Mesenchymal stem cell (in vitro differentiated cells and primary cell): Measurements from ENCODE around the gene MGAT3.

ENCODE experiments used
- DNase-seq: peaks from one replicate; pipeline ENCODE4 v3.0.0-alpha.2; 2013
- H2AFZ ChIP-seq: one replicate; pipeline ENCODE4 v1.6.1; 2013; ENCODE audit warnings: low read depth, mild to moderate bottlenecking, control low read depth, inconsistent platforms, low read length, moderate library complexity
- H2AK5ac ChIP-seq: 2 replicates; pipeline ENCODE4 v1.6.1; 2013; ENCODE audit warnings: low read length, moderate library complexity, mild to moderate bottlenecking, inconsistent platforms; ENCODE audit not compliant: severe bottlenecking
- H2BK120ac ChIP-seq: one replicate; pipeline ENCODE4 v1.6.1; 2013; ENCODE audit warnings: low read depth, mild to moderate bottlenecking, inconsistent platforms, low read length, moderate library complexity
- H2BK12ac ChIP-seq, 2 experiments: one replicate each; pipeline ENCODE4 v1.6.1; 2013; ENCODE audit warnings: inconsistent platforms in 2 of 2, low read length in 2 of 2, mild to moderate bottlenecking in 2 of 2, moderate library complexity in 2 of 2, control low read depth in 1 of 2
- H2BK15ac ChIP-seq: one replicate; pipeline ENCODE4 v1.6.1; 2013; ENCODE audit warnings: mild to moderate bottlenecking, low read depth, inconsistent platforms; ENCODE audit not compliant: poor library complexity, severe bottlenecking
- H2BK5ac ChIP-seq: 2 replicates; pipeline ENCODE4 v1.6.1; 2013; ENCODE audit warnings: low read depth, mild to moderate bottlenecking, low read length, control low read depth, inconsistent platforms; ENCODE audit not compliant: poor library complexity, severe bottlenecking
- H3K14ac ChIP-seq, 2 experiments: one replicate each; pipeline ENCODE4 v1.6.1; 2013; ENCODE audit warnings: inconsistent platforms in 2 of 2, low read length in 2 of 2, control low read depth in 1 of 2, mild to moderate bottlenecking in 1 of 2, moderate library complexity in 1 of 2
- H3K18ac ChIP-seq, 2 experiments: one replicate each; pipeline ENCODE4 v1.6.1; 2013; ENCODE audit warnings: inconsistent platforms in 2 of 2, low read length in 2 of 2, control low read depth in 1 of 2, low read depth in 1 of 2, mild to moderate bottlenecking in 1 of 2
- H3K23ac ChIP-seq, 2 experiments: one replicate each; pipeline ENCODE4 v1.6.1; 2013; ENCODE audit warnings: inconsistent platforms in 2 of 2, low read length in 2 of 2, mild to moderate bottlenecking in 2 of 2, moderate library complexity in 2 of 2, control low read depth in 1 of 2
- H3K27ac ChIP-seq: 2 replicates; pipeline ENCODE4 v1.5.1; 2013; ENCODE audit warnings: mild to moderate bottlenecking, moderate library complexity, low read length, control low read depth, inconsistent platforms; ENCODE audit not compliant: poor library complexity, severe bottlenecking
- H3K27me3 ChIP-seq, 2 experiments: 2 replicates each; pipeline versions ENCODE4 v1.6.1 to v1.7.0; 2013; ENCODE audit warnings: low read length in 2 of 2, mild to moderate bottlenecking in 2 of 2, moderate library complexity in 2 of 2, control low read depth in 1 of 2, inconsistent platforms in 1 of 2; ENCODE audit not compliant: control insufficient read depth in 1 of 2, insufficient read depth in 1 of 2
- H3K36me3 ChIP-seq, 2 experiments: 2 replicates each; pipeline versions ENCODE4 v1.6.1 to v1.7.0; 2013; ENCODE audit warnings: low read length in 2 of 2, control low read depth in 1 of 2, inconsistent platforms in 1 of 2, low read depth in 1 of 2, mild to moderate bottlenecking in 1 of 2; ENCODE audit not compliant: insufficient read depth in 2 of 2, control insufficient read depth in 1 of 2
- H3K4ac ChIP-seq, 2 experiments: one replicate each; pipeline ENCODE4 v1.6.1; 2013; ENCODE audit warnings: inconsistent platforms in 2 of 2, low read length in 2 of 2, mild to moderate bottlenecking in 2 of 2, moderate library complexity in 2 of 2, control low read depth in 1 of 2, low read depth in 1 of 2
- H3K4me1 ChIP-seq: 2 replicates; pipeline ENCODE4 v1.6.1; 2013; ENCODE audit warnings: low read depth, low read length, control low read depth; ENCODE audit not compliant: control insufficient read depth, insufficient read depth
- H3K4me2 ChIP-seq: 2 replicates; pipeline ENCODE4 v1.6.1; 2013; ENCODE audit warnings: low read length, mild to moderate bottlenecking, inconsistent platforms; ENCODE audit not compliant: poor library complexity, severe bottlenecking
- H3K4me3 ChIP-seq, 2 experiments: 2 replicates each; pipeline versions ENCODE4 v1.5.1 to v1.7.0; 2013; ENCODE audit warnings: low read length in 2 of 2, mild to moderate bottlenecking in 2 of 2, control low read depth in 1 of 2, low read depth in 1 of 2; ENCODE audit not compliant: insufficient read depth in 1 of 2
- H3K79me1 ChIP-seq: replicated peaks from 2 replicates; pipeline ENCODE4 v1.6.1; 2013; ENCODE audit warnings: mild to moderate bottlenecking, control low read depth, low read length, inconsistent platforms; ENCODE audit not compliant: poor library complexity, severe bottlenecking
- H3K9ac ChIP-seq: 2 replicates; pipeline ENCODE4 v1.7.0; 2013; ENCODE audit warnings: mild to moderate bottlenecking, low read length, moderate library complexity
- H3K9me3 ChIP-seq: 2 replicates; pipeline ENCODE4 v1.7.0; 2013; ENCODE audit warnings: mild to moderate bottlenecking, low read length; ENCODE audit not compliant: control insufficient read depth
- H4K8ac ChIP-seq: one replicate; pipeline ENCODE4 v1.6.1; 2013; ENCODE audit warnings: inconsistent platforms, mild to moderate bottlenecking, low read length, moderate library complexity
- H4K91ac ChIP-seq: one replicate; pipeline ENCODE4 v1.6.1; 2013; ENCODE audit warnings: mild to moderate bottlenecking, low read length, inconsistent platforms
- WGBS: methylation state at CpG from one replicate; pipeline ENCODE4 v1.1.7; 2013; ENCODE audit warnings: mixed read lengths; 5-methylcytosine and 5-hydroxymethylcytosine counted together

Gene MGAT3

GRCh38 chr22:39482768-39483167 lies 26.0 kb downstream of the MGAT3 start:
- no peak overlapping the region for H3K27ac ChIP-seq
- no peaks in the 10 kb centered on the region for H3K79me1 ChIP-seq
- H2AK5ac ChIP-seq, result no peak overlapping the region
- no peaks in the 10 kb centered on the region for H3K36me3 ChIP-seq
- no peak overlapping the region for H4K8ac ChIP-seq
- peak; percentile 27 for DNase-seq
- no peak overlapping the region for H3K4ac ChIP-seq
- H3K18ac ChIP-seq, result no peak overlapping the region
- no peak overlapping the region for H2BK15ac ChIP-seq
- H4K91ac ChIP-seq, result no peak overlapping the region
- no peak overlapping the region for H2BK12ac ChIP-seq
- peaks cover 11 to 40% of the 10 kb centered on the region in 2 experiments for H3K27me3 ChIP-seq
- peaks cover 3% of the 10 kb centered on the region for H3K4me1 ChIP-seq
- WGBS, result 71% methylated on average over 3 of the region's 3 CpGs
- no peak overlapping the region for H3K4me2 ChIP-seq
- H3K9me3 ChIP-seq, result no peaks in the 10 kb centered on the region
- H2AFZ ChIP-seq, result no peak overlapping the region
- no peak overlapping the region for H3K23ac ChIP-seq
- H2BK120ac ChIP-seq, result no peak overlapping the region
- H2BK5ac ChIP-seq, result no peak overlapping the region
- H3K14ac ChIP-seq, result no peak overlapping the region
- H3K4me3 ChIP-seq, result no peak overlapping the region
- H3K9ac ChIP-seq, result no peak overlapping the region

- no peak overlapping the region for H3K4ac ChIP-seq
- DNase-seq, result no peak
- H3K36me3 ChIP-seq, result peaks cover 0 to 9% of the 10 kb centered on the region in 2 experiments
- H4K91ac ChIP-seq, result no peak overlapping the region
- no peak overlapping the region for H2AK5ac ChIP-seq
- H3K18ac ChIP-seq, result no peak overlapping the region
- H3K4me1 ChIP-seq, result no peaks in the 10 kb centered on the region
- no peak overlapping the region for H2BK120ac ChIP-seq
- 93% methylated on average over 45 of the region's 45 CpGs for WGBS
- H3K23ac ChIP-seq, result no peak overlapping the region
- H4K8ac ChIP-seq, result no peak overlapping the region
- H3K9ac ChIP-seq, result no peak overlapping the region
- H2AFZ ChIP-seq, result no peak overlapping the region
- H3K4me2 ChIP-seq, result no peak overlapping the region
- no peak overlapping the region for H2BK15ac ChIP-seq
- no peak overlapping the region for H3K27ac ChIP-seq
- H2BK12ac ChIP-seq, result no peak overlapping the region
- no peak overlapping the region for H2BK5ac ChIP-seq
- no peaks in the 10 kb centered on the region for H3K9me3 ChIP-seq
- no peak overlapping the region for H3K4me3 ChIP-seq
- no peak overlapping the region for H3K14ac ChIP-seq
- H3K27me3 ChIP-seq, result peaks cover 4 to 10% of the 10 kb centered on the region in 2 experiments
- no peaks in the 10 kb centered on the region for H3K79me1 ChIP-seq
Measured at GRCh38 chr22:39486951-39487825, 30.4 kb downstream of the MGAT3 start.

GRCh38 chr22:39487826-39488520 lies 31.2 kb downstream of the MGAT3 start:
- no peak overlapping the region for H3K23ac ChIP-seq
- H2BK5ac ChIP-seq, result no peak overlapping the region
- WGBS, result 97% methylated on average over 70 of the region's 70 CpGs
- H4K8ac ChIP-seq, result no peak overlapping the region
- H3K9me3 ChIP-seq, result no peaks in the 10 kb centered on the region
- H2BK15ac ChIP-seq, result no peak overlapping the region
- H3K9ac ChIP-seq, result no peak overlapping the region
- no peak overlapping the region for H3K4me3 ChIP-seq
- H2BK12ac ChIP-seq, result no peak overlapping the region
- no peak overlapping the region for H3K18ac ChIP-seq
- no peaks in the 10 kb centered on the region for H3K4me1 ChIP-seq
- no peak overlapping the region for H3K27ac ChIP-seq
- H2BK120ac ChIP-seq, result no peak overlapping the region
- H2AK5ac ChIP-seq, result no peak overlapping the region
- peaks cover 4 to 7% of the 10 kb centered on the region in 2 experiments for H3K27me3 ChIP-seq
- DNase-seq, result no peak
- H3K14ac ChIP-seq, result no peak overlapping the region
- peak overlapping the region; percentile 47 for H4K91ac ChIP-seq
- H2AFZ ChIP-seq, result no peak overlapping the region
- H3K79me1 ChIP-seq, result no peaks in the 10 kb centered on the region
- H3K4me2 ChIP-seq, result no peak overlapping the region
- H3K4ac ChIP-seq, result no peak overlapping the region
- H3K36me3 ChIP-seq, result peaks cover 0 to 9% of the 10 kb centered on the region in 2 experiments

- no peaks in the 10 kb centered on the region for H3K79me1 ChIP-seq
- WGBS, result 95% methylated on average over 39 of the region's 39 CpGs
- no peak overlapping the region for H2AK5ac ChIP-seq
- no peak overlapping the region for H2BK12ac ChIP-seq
- no peak overlapping the region for H4K8ac ChIP-seq
- H3K4me3 ChIP-seq, result no peak overlapping the region
- H3K4me2 ChIP-seq, result no peak overlapping the region
- H3K4ac ChIP-seq, result no peak overlapping the region
- H3K9ac ChIP-seq, result no peak overlapping the region
- H3K9me3 ChIP-seq, result no peaks in the 10 kb centered on the region
- no peak overlapping the region for H2AFZ ChIP-seq
- H3K4me1 ChIP-seq, result no peaks in the 10 kb centered on the region
- no peak for DNase-seq
- peak overlapping the region; percentile 47 for H4K91ac ChIP-seq
- H2BK120ac ChIP-seq, result no peak overlapping the region
- no peak overlapping the region for H3K23ac ChIP-seq
- peaks cover 3 to 4% of the 10 kb centered on the region in 2 experiments for H3K27me3 ChIP-seq
- no peak overlapping the region for H3K18ac ChIP-seq
- H2BK15ac ChIP-seq, result no peak overlapping the region
- H3K36me3 ChIP-seq, result peaks cover 0 to 9% of the 10 kb centered on the region in 2 experiments
- no peak overlapping the region for H3K14ac ChIP-seq
- no peak overlapping the region for H2BK5ac ChIP-seq
- no peak overlapping the region for H3K27ac ChIP-seq
Measured at GRCh38 chr22:39488563-39489083, 31.8 kb downstream of the MGAT3 start.
